HL-60 (cell line): ENCODE data around the gene RGP1.

Experiments
- GABPA ChIP-seq: IDR thresholded peaks from 2 replicates; pipeline ENCODE4 v1.6.1; 2012; ENCODE audit warnings: low read depth
- POLR2AphosphoS5 ChIP-seq: IDR thresholded peaks from 2 replicates; pipeline ENCODE4 v1.6.1; 2012; ENCODE audit warnings: low read depth
- REST ChIP-seq: IDR thresholded peaks from 2 replicates; pipeline ENCODE4 v1.6.1; 2012; ENCODE audit warnings: low read depth; ENCODE audit not compliant: insufficient replicate concordance
- TF ChIP-seq, protein P1 (sequence below): IDR thresholded peaks from one replicate; pipeline ENCODE4 v1.5.1; 2011; ENCODE audit warnings: low read length, control low read depth, inconsistent platforms; ENCODE audit not compliant: insufficient read depth

DNA sequence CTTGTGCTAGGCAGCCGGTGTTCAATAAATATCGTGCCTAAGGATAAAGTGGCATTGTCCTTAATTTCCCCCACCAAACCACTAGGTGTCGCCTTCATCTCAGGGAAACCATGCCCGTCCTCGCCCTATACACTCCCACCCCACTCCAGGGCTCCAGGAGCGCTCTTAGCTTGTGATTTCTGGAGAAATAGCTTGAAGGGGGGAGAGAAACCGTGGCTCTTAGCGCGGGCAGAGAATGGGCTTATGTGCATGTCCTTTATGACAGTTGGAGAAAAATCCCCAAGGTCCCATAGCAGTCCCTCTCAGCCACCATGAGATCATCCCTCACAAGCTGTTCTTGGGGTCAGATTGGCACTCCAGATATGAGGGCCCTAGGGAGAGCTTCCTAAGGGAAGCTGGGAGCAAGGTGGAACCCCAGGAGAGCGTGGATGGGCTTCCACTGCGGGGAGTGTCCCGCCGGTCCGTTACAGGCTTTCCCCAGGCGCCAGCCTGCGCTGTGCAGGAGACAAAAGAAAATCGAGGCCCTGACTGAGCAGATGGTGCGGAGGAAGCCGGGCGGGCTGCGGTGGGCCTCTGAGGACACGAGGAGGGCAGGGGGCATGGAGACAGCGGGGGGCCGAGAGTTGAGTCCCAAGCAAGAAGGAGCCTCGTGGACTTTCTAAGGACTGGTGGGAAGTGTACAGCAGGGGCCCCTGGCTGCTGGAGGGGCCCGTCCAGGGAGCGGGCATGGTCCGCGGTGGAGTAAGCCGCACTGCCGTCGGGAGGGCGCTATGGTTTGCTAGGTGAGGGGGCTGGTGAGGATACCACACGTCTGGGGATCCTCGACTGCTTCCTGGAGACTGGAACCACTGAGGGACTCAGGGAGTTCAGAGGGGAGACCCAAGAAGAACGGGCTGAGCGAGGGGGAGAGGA lies 41.6 kb downstream of the RGP1 start:
- TF ChIP-seq, protein P1, sequence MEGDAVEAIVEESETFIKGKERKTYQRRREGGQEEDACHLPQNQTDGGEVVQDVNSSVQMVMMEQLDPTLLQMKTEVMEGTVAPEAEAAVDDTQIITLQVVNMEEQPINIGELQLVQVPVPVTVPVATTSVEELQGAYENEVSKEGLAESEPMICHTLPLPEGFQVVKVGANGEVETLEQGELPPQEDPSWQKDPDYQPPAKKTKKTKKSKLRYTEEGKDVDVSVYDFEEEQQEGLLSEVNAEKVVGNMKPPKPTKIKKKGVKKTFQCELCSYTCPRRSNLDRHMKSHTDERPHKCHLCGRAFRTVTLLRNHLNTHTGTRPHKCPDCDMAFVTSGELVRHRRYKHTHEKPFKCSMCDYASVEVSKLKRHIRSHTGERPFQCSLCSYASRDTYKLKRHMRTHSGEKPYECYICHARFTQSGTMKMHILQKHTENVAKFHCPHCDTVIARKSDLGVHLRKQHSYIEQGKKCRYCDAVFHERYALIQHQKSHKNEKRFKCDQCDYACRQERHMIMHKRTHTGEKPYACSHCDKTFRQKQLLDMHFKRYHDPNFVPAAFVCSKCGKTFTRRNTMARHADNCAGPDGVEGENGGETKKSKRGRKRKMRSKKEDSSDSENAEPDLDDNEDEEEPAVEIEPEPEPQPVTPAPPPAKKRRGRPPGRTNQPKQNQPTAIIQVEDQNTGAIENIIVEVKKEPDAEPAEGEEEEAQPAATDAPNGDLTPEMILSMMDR = peak; percentile 89
- TF ChIP-seq POLR2AphosphoS5 (no peak), REST (no peak), GABPA (no peak)
